GM23338 (cell line): ENCODE measurements around the gene EXD3.

Experiments
- CREB1 ChIP-seq: fragments of 250-450 bp; sonication (Bioruptor Pico); IDR thresholded peaks from 2 replicates; pipeline ENCODE4 v1.5.0; 2020; ENCODE audit warnings: low read depth, mild to moderate bottlenecking, moderate library complexity
- CTCF ChIP-seq, 2 experiments: fragments of 200-600 bp in 1 of 2; sonication (generic) in 1 of 2; conservative IDR thresholded peaks; 2 replicates each; pipeline versions ENCODE4 v1.5.1 to v1.6.1; 2016 to 2017; ENCODE audit warnings: antibody characterized with exemption in 2 of 2, low read depth in 2 of 2, mild to moderate bottlenecking in 2 of 2, moderate library complexity in 1 of 2
- ETS1 ChIP-seq: IDR thresholded peaks from 2 replicates; pipeline ENCODE4 v1.6.1; 2016; ENCODE audit warnings: antibody characterized with exemption
- EZH2 ChIP-seq: fragments of 200-600 bp; sonication (generic); IDR thresholded peaks from one replicate; pipeline ENCODE4 v1.8.0; 2017; ENCODE audit warnings: antibody characterized with exemption, mild to moderate bottlenecking, low read depth; ENCODE audit not compliant: unreplicated experiment
- EZH2phosphoT487 ChIP-seq: fragments of 200-600 bp; sonication (generic); IDR thresholded peaks from one replicate; pipeline ENCODE4 v1.8.1; 2018; ENCODE audit warnings: antibody characterized with exemption; ENCODE audit not compliant: unreplicated experiment
- POLR2AphosphoS5 ChIP-seq: IDR thresholded peaks from 2 replicates; pipeline ENCODE4 v1.6.1; 2016; ENCODE audit warnings: antibody characterized with exemption, low read depth
- STAT1 ChIP-seq: IDR thresholded peaks from one replicate; pipeline ENCODE4 v1.6.1; 2016; ENCODE audit warnings: antibody characterized with exemption; ENCODE audit not compliant: unreplicated experiment
- TF ChIP-seq, protein P1 (sequence below): IDR thresholded peaks from one replicate; pipeline ENCODE4 v1.6.1; 2018; ENCODE audit warnings: antibody characterized with exemption; ENCODE audit not compliant: unreplicated experiment

DNA sequence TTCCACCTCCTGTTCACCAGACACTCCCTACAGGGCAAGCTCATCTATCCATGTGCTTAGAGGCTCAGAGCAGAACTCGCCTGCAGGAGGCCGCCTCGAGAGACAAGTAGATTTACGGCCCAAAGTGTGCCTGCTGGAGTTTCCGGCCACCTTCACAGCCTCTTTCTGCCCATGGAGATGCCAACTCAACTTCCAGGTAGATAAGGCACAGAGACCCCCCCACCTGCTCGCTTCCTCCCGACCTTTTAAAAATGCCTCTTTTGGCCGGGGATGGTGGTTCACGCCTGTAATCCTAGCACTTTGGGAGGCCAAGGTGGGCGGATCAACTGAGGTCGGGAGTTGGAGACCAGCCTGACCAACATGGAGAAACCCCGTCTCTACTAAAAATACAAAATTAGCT lies 46.6 kb downstream of the EXD3 start:
- TF ChIP-seq CTCF (conservative IDR thresholded peaks at IDR 0.05; ENCODE audit: low read depth in 2 of 2) (no peak), EZH2 (no peak), ETS1 (no peak), STAT1 (no peak), CREB1 (no peak), POLR2AphosphoS5 (no peak), EZH2phosphoT487 (no peak)
- TF ChIP-seq, protein P1, sequence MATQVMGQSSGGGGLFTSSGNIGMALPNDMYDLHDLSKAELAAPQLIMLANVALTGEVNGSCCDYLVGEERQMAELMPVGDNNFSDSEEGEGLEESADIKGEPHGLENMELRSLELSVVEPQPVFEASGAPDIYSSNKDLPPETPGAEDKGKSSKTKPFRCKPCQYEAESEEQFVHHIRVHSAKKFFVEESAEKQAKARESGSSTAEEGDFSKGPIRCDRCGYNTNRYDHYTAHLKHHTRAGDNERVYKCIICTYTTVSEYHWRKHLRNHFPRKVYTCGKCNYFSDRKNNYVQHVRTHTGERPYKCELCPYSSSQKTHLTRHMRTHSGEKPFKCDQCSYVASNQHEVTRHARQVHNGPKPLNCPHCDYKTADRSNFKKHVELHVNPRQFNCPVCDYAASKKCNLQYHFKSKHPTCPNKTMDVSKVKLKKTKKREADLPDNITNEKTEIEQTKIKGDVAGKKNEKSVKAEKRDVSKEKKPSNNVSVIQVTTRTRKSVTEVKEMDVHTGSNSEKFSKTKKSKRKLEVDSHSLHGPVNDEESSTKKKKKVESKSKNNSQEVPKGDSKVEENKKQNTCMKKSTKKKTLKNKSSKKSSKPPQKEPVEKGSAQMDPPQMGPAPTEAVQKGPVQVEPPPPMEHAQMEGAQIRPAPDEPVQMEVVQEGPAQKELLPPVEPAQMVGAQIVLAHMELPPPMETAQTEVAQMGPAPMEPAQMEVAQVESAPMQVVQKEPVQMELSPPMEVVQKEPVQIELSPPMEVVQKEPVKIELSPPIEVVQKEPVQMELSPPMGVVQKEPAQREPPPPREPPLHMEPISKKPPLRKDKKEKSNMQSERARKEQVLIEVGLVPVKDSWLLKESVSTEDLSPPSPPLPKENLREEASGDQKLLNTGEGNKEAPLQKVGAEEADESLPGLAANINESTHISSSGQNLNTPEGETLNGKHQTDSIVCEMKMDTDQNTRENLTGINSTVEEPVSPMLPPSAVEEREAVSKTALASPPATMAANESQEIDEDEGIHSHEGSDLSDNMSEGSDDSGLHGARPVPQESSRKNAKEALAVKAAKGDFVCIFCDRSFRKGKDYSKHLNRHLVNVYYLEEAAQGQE, result no peak
